ENCODE measurements around the gene KCTD21.

Gene KCTD21

DNA sequence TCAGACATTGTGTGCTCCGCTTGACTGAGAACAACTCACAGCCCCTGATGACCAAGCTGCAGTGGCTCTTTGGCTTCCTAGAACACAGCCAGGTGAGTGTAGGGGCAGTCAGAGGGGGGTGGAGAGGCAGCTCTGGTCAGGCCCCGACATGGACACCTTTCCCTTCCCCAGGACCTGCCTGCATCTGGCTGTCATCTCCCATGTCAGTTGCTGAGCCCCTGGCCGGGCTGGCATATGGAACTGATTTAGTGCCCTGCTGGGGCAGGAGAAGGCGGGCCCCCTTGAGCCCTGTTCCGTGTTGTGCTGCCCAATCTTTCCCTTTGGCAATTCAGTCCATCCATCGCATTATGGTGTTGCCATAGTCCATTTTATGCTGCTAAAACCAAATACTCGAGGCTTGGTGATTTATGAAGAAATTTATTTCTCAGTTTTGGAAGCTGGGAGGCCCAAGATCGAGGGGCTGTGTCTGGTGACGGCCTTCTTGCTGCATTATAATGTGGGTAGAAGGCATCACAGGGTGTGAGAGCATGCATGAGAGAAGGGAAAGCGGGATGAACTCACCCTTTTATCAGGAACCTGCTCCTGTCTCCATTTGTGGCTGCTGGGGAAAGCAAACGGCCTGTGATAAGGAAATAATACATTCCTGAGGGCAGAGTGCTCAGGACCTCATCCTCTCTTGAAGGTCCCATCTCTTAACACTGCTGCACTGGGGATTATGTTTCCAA is 19.3 kb upstream of the KCTD21 start:
- H3K9me3 ChIP-seq (ENCODE audit: low read depth, low read length), result no peaks in the 10 kb centered on the region
- H3K4me3 ChIP-seq, result no peak overlapping the region
- H3K27ac ChIP-seq, result no peak overlapping the region
- H3K9ac ChIP-seq (ENCODE audit: insufficient read length), result no peak overlapping the region
- no peak for TF ChIP-seq POLR2AphosphoS5 (IDR thresholded peaks at IDR 0.05; ENCODE audit: borderline replicate concordance, low read depth, low read length)
- TF ChIP-seq EZH2 (IDR thresholded peaks at IDR 0.05), result no peak
- no peak for TF ChIP-seq FOXP2 (optimal IDR thresholded peaks at IDR 0.05; ENCODE audit: control extremely low read depth, extremely low read length, insufficient read depth)
- DNase-seq (ENCODE audit: low read depth, low spot score), result no peak
- no peaks in the 10 kb centered on the region for H3K36me3 ChIP-seq (ENCODE audit: insufficient read depth, low read length)

DNA sequence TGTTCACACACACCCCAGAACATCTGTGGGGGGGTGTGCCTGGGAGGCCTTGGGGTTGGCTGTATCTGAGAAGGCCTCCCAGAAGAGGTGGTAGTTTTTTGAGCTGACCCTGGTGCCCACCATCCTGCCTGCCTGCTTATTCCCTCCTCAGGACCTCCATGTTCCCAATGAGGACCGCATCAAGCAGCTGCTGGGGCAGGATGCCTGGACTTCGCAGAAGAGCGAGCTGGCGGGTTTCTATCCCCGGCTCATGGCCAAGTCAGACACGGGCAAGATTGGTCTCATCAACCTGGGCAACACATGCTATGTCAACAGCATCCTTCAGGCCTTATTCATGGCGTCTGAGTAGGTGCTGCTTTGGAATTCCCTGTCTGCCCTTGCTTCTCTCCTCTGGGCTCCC is 17.3 kb upstream of the KCTD21 start:
- DNase-seq (ENCODE audit: low read depth, low spot score), result no peak
- Histone ChIP-seq H3K36me3 (ENCODE audit: insufficient read depth, low read length) (no peaks in the 10 kb centered on the region), H3K4me3 (no peak overlapping the region), H3K9me3 (ENCODE audit: low read depth, low read length) (no peaks in the 10 kb centered on the region), H3K9ac (ENCODE audit: insufficient read length) (no peak overlapping the region), H3K27ac (no peak overlapping the region)
- no peak for TF ChIP-seq POLR2AphosphoS5 (IDR thresholded peaks at IDR 0.05; ENCODE audit: borderline replicate concordance, low read depth, low read length)
- TF ChIP-seq FOXP2 (optimal IDR thresholded peaks at IDR 0.05; ENCODE audit: control extremely low read depth, extremely low read length, insufficient read depth), result no peak
- no peak for TF ChIP-seq EZH2 (IDR thresholded peaks at IDR 0.05)

- TF ChIP-seq POLR2AphosphoS5 (IDR thresholded peaks at IDR 0.05; ENCODE audit: borderline replicate concordance, low read depth, low read length) (no peak), EZH2 (IDR thresholded peaks at IDR 0.05) (no peak)
- Histone ChIP-seq H3K9me3 (ENCODE audit: low read depth, low read length) (no peaks in the 10 kb centered on the region), H3K9ac (ENCODE audit: insufficient read length) (no peak overlapping the region), H3K4me3 (no peak overlapping the region), H3K36me3 (ENCODE audit: insufficient read depth, low read length) (no peaks in the 10 kb centered on the region), H3K27ac (no peak overlapping the region)
- DNase-seq (ENCODE audit: low read depth, low spot score), result no peak
Observed at GRCh38 chr11:78205256-78205655, 16.8 kb upstream of the KCTD21 start.

GRCh38 chr11:78203184-78203583 is 14.8 kb upstream of the KCTD21 start:
- Histone ChIP-seq H3K27ac (no peak overlapping the region), H3K4me3 (no peak overlapping the region), H3K9me3 (ENCODE audit: low read depth, low read length) (no peaks in the 10 kb centered on the region), H3K9ac (ENCODE audit: insufficient read length) (no peak overlapping the region), H3K36me3 (ENCODE audit: insufficient read depth, low read length) (no peaks in the 10 kb centered on the region)
- no peak for DNase-seq (ENCODE audit: low read depth, low spot score)
- TF ChIP-seq FOXP2 (optimal IDR thresholded peaks at IDR 0.05; ENCODE audit: control extremely low read depth, extremely low read length, insufficient read depth), result no peak
- no peak for TF ChIP-seq EZH2 (IDR thresholded peaks at IDR 0.05)
- TF ChIP-seq POLR2AphosphoS5 (IDR thresholded peaks at IDR 0.05; ENCODE audit: borderline replicate concordance, low read depth, low read length), result no peak

GRCh38 chr11:78202733-78203167 is 14.3 kb upstream of the KCTD21 start:
- TF ChIP-seq EZH2 (IDR thresholded peaks at IDR 0.05), result no peak
- TF ChIP-seq FOXP2 (optimal IDR thresholded peaks at IDR 0.05; ENCODE audit: control extremely low read depth, extremely low read length, insufficient read depth), result no peak
- no peak for TF ChIP-seq POLR2AphosphoS5 (IDR thresholded peaks at IDR 0.05; ENCODE audit: borderline replicate concordance, low read depth, low read length)
- H3K27ac ChIP-seq, result no peak overlapping the region

DNA sequence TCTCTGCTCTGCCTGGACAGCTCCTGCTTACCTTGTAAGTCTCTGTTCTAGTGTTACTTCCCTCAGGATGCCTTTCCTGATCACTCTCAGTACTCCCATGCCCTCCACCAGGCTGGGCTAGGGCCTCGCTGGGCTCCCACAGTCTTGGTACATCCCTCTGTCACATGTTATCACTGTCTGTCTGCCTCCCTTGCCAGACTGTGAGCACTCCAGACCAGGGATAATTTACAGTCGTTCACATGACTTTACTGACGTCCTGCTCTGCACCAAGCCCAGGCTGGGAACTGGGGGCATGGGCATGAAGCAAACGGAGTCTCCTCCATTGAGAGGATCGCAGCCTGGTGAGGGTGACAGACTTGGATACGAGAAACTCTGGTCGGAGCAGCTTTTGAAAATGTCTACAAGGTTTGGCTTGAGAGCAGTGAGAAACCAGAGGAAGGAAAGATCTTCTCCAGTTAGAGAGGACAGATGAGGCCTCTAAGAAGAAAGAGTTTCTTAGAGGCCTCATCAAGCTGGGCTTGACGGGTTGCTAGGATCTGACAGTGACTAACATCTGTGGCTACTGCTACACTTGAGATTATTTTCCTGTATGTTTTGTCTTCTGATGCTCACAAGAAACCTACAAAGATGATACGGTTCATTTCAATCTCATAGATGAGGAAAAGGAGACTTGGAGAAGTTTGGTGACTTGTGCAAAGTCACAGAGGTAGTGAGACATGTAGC is 12.8 kb upstream of the KCTD21 start:
- H3K27ac ChIP-seq, result no peak overlapping the region
- no peak for DNase-seq (ENCODE audit: low read depth, low spot score)
- H3K36me3 ChIP-seq (ENCODE audit: insufficient read depth, low read length), result no peaks in the 10 kb centered on the region
- H3K4me3 ChIP-seq, result no peak overlapping the region
- TF ChIP-seq FOXP2 (optimal IDR thresholded peaks at IDR 0.05; ENCODE audit: control extremely low read depth, extremely low read length, insufficient read depth) (no peak), POLR2AphosphoS5 (IDR thresholded peaks at IDR 0.05; ENCODE audit: borderline replicate concordance, low read depth, low read length) (no peak), EZH2 (IDR thresholded peaks at IDR 0.05) (no peak)
- no peak overlapping the region for H3K9ac ChIP-seq (ENCODE audit: insufficient read length)
- H3K9me3 ChIP-seq (ENCODE audit: low read depth, low read length), result no peaks in the 10 kb centered on the region

More at GRCh38 chr11:78202733-78203167, 14.3 kb upstream of the KCTD21 start:
- no peak for DNase-seq (ENCODE audit: low read depth, low spot score)
- H3K36me3 ChIP-seq (ENCODE audit: insufficient read depth, low read length), result no peaks in the 10 kb centered on the region
- H3K9ac ChIP-seq (ENCODE audit: insufficient read length), result no peak overlapping the region
- no peak overlapping the region for H3K4me3 ChIP-seq
- no peaks in the 10 kb centered on the region for H3K9me3 ChIP-seq (ENCODE audit: low read depth, low read length)

GRCh38 chr11:78200553-78200952 is 12.1 kb upstream of the KCTD21 start:
- H3K9ac ChIP-seq (ENCODE audit: insufficient read length), result no peak overlapping the region
- no peak for TF ChIP-seq EZH2 (IDR thresholded peaks at IDR 0.05)
- TF ChIP-seq POLR2AphosphoS5 (IDR thresholded peaks at IDR 0.05; ENCODE audit: borderline replicate concordance, low read depth, low read length), result no peak
- no peak for TF ChIP-seq FOXP2 (optimal IDR thresholded peaks at IDR 0.05; ENCODE audit: control extremely low read depth, extremely low read length, insufficient read depth)
- no peak for DNase-seq (ENCODE audit: low read depth, low spot score)
- no peak overlapping the region for H3K27ac ChIP-seq
- no peak overlapping the region for H3K4me3 ChIP-seq
- no peaks in the 10 kb centered on the region for H3K9me3 ChIP-seq (ENCODE audit: low read depth, low read length)
- no peaks in the 10 kb centered on the region for H3K36me3 ChIP-seq (ENCODE audit: insufficient read depth, low read length)

- no peak overlapping the region for H3K9ac ChIP-seq (ENCODE audit: insufficient read length)
- no peak for TF ChIP-seq FOXP2 (optimal IDR thresholded peaks at IDR 0.05; ENCODE audit: control extremely low read depth, extremely low read length, insufficient read depth)
- H3K36me3 ChIP-seq (ENCODE audit: insufficient read depth, low read length), result no peaks in the 10 kb centered on the region
- no peak overlapping the region for H3K4me3 ChIP-seq
- DNase-seq (ENCODE audit: low read depth, low spot score), result no peak
- H3K27ac ChIP-seq, result no peak overlapping the region
- no peaks in the 10 kb centered on the region for H3K9me3 ChIP-seq (ENCODE audit: low read depth, low read length)
Observed at GRCh38 chr11:78200061-78200460, 11.6 kb upstream of the KCTD21 start.
